HG03196 (cell line): ENCODE measurements around the gene ARHGEF2.
A peak's percentile ranks its signal among the peaks of the same experiment; 100 is the strongest.
"Not testable (repeated sequence)": the region's sequence is repeated elsewhere in the genome, so short reads cannot be mapped to it uniquely, and the experiment has no call there.

Experiments
- ATAC-seq: cut with Tn5 transposase; IDR thresholded peaks from one replicate; pipeline ENCODE4 v1.9.1; 2021; ENCODE audit not compliant: unreplicated experiment

ARHGEF2 gene

GRCh38 chr1:155946633-155947219 lies 31.6 kb downstream of the ARHGEF2 start:
- ATAC-seq, result no peak

GRCh38 chr1:155944444-155944799 lies 33.9 kb downstream of the ARHGEF2 start:
- no peak for ATAC-seq

- no peak for ATAC-seq
Measured at GRCh38 chr1:155942578-155943141, 35.7 kb downstream of the ARHGEF2 start.

GRCh38 chr1:155941845-155942531 lies 36.4 kb downstream of the ARHGEF2 start:
- ATAC-seq, result no peak

GRCh38 chr1:155940993-155941844 lies 37.1 kb downstream of the ARHGEF2 start, which contains the start of gene RXFP4:
Gene RXFP4 (plus strand): TSS chr1:155941638. CDS start chr1:155941710, 72 bp downstream.
- no peak for ATAC-seq

GRCh38 chr1:155940482-155940992 lies 37.8 kb downstream of the ARHGEF2 start:
- no peak for ATAC-seq

GRCh38 chr1:155938220-155938627 lies 40.1 kb downstream of the ARHGEF2 start:
- ATAC-seq, result no peak

- ATAC-seq, result no peak
Measured at GRCh38 chr1:155934936-155935590, 43.3 kb downstream of the ARHGEF2 start.

- ATAC-seq, result peak; percentile 92
Measured at GRCh38 chr1:155934097-155934935, 44.0 kb downstream of the ARHGEF2 start, which contains the start of gene KHDC4. Gene KHDC4 (minus strand): TSS chr1:155934413. CDS start chr1:155934373, 40 bp downstream.

GRCh38 chr1:155933591-155934096 lies 44.7 kb downstream of the ARHGEF2 start:
- ATAC-seq, result no peak

GRCh38 chr1:155932487-155932886 lies 45.9 kb downstream of the ARHGEF2 start:
- ATAC-seq, result no peak

GRCh38 chr1:155932081-155932480 lies 46.3 kb downstream of the ARHGEF2 start:
- ATAC-seq, result no peak

- no peak for ATAC-seq
Measured at GRCh38 chr1:155931332-155932038, 46.9 kb downstream of the ARHGEF2 start.

- ATAC-seq, result not testable (repeated sequence)
Measured at GRCh38 chr1:155930725-155931124, 47.6 kb downstream of the ARHGEF2 start.

- ATAC-seq, result no peak
Measured at GRCh38 chr1:155929057-155929456, 49.3 kb downstream of the ARHGEF2 start.

- ATAC-seq, result no peak
Measured at GRCh38 chr1:155925506-155925905, 52.8 kb downstream of the ARHGEF2 start.

- ATAC-seq, result no peak
Measured at GRCh38 chr1:155920717-155921116, 57.6 kb downstream of the ARHGEF2 start.

GRCh38 chr1:155919801-155920200 lies 58.5 kb downstream of the ARHGEF2 start:
- no peak for ATAC-seq

GRCh38 chr1:155918660-155919059 lies 59.7 kb downstream of the ARHGEF2 start:
- ATAC-seq, result no peak
